CD4-positive, alpha-beta T cell treated with Interleukin-15 for 1 hour (primary cell): Measurements from ENCODE around the gene TRABD.
"Not testable (repeated sequence)": the region's sequence is repeated elsewhere in the genome, so short reads cannot be mapped to it uniquely, and the experiment has no call there.

Source experiments
- DNase-seq: peaks from one replicate; pipeline ENCODE4 v3.0.0-alpha.2; 2020

TRABD gene

DNA sequence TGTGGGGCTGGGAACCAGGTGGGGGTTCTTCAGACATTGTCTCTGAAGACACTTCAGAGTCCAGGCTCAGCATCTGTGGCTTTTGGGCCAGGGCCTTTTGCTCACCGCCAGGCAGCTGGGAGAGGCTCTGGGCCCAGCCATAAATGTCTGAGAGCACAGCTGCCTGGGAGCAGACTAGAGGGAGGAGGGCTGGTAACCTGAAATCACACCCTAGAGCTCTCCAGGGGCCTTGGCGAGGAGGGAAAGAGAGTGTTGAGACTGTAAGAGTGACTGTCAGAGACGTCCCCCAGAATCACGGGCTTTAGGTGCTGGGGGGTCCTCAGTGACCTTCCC, 4.1 kb downstream of the TRABD start:
- DNase-seq, result no peak

GRCh38 chr22:50190182-50190940, 4.6 kb downstream of the TRABD start:
- DNase-seq, result peak; percentile 92

DNA sequence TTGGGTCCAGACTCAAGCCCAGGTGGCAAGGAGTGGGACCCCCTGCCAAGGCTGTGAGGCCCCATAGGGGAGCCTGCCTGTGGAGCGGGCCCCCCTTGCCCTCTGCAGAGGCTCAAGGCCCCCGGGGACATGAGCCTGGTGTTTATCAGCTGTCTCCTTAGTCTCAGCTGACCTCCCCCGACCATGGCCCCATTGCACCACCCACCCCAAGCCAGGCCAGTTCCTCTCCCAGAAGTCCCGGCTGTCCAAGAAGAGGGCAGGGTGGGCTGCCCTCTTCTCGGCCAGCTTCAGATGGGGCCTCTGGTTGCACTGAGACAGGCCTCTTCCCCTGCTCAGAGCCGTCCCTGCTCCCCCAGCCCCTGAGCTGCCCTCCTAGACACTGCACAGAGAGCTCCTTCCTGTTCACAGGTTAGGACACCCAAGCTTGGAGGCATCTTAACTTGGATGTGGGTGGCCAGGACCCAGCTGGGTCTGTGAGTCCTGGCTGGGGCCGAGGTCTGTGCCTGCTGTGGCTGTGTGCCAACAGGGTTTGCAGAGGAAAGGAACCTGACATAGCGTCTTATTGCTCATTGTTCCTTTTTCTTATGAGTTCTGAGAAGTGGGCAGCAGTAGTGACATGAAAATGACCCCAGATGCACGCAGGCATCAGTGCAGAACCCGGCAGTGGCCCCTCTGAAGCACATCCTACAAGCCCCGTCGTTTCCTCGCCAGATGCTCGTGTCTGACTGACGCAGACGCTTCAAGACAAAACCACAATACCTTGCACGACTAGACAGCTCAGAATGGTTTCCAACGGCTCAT, 5.4 kb downstream of the TRABD start:
- peak; percentile 95 for DNase-seq

DNA sequence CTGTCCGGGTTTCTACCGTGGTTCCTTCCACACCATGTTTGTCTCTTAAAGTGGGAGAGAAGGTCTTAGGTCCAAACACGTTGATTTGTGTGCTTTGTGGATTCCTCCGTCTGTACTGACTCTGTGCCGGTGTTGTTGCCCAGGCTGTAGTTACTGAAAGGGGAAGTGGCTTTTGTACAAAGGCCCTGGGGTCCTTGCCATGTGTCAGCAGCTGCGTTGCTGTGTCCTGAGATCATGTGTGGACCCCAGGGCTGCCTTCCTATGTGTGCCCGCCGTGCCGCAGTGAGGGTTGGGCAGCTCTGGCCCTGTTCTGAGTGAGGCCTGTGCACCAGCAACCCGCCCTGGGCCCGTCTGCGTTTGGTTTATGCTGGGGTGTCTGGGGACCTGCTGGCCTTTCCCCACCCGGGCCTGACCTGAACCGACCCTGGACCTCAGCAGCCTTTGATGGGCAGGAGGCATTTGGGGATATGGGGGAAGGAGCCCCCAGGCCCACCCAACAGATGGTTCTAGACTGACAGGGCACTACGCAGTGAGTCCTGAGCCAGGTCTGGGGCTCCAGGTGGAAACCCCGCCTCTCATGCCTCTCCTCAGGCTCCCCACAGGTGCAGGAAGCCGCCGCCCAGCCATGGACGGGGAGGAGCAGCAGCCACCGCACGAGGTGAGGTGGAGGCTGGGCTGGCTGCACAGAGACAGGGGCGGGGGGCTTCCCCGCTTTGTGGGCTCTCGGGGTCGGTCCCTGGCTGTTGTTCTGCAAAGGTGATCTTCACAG, 6.9 kb downstream of the TRABD start:
- peak; percentile 77 for DNase-seq

GRCh38 chr22:50193621-50194020, 7.9 kb downstream of the TRABD start:
- no peak for DNase-seq

GRCh38 chr22:50194037-50194805, 8.5 kb downstream of the TRABD start:
- no peak for DNase-seq

GRCh38 chr22:50196256-50196655, 10.5 kb downstream of the TRABD start:
- DNase-seq, result no peak

GRCh38 chr22:50197000-50197800, 11.5 kb downstream of the TRABD start:
- no peak for DNase-seq

DNA sequence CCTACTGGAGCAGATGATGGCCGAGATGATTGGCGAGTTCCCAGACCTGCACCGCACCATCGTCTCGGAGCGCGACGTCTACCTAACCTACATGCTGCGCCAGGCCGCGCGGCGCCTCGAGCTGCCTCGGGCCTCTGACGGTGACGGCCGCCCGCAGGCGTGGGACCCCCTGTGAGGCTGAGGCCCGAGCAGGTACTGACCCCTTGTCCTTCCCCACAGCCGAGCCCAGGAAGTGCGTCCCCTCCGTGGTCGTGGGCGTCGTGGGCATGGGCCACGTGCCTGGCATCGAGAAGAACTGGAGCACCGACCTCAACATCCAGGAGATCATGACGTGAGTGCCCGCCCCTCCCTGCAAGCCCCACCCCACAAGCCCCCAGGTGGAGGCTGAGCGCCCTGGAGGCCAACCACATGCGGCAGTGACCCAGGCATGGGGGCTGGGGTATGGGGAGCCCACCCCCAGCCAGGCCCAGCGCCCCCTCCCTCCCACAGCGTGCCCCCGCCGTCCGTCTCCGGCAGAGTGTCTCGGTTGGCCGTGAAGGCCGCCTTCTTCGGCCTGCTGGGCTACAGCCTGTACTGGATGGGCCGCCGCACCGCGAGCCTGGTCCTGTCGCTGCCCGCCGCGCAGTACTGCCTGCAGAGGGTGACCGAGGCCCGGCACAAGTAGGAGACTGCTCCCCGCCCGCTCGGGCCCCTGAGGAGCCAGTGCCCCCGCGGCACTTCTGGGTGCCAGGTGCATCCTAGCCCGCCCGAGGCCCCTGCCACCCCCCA, 12.3 kb downstream of the TRABD start:
- DNase-seq, result no peak

- no peak for DNase-seq
These were observed 12.9 kb downstream of the TRABD start for GRCh38 chr22:50198624-50199017.

DNA sequence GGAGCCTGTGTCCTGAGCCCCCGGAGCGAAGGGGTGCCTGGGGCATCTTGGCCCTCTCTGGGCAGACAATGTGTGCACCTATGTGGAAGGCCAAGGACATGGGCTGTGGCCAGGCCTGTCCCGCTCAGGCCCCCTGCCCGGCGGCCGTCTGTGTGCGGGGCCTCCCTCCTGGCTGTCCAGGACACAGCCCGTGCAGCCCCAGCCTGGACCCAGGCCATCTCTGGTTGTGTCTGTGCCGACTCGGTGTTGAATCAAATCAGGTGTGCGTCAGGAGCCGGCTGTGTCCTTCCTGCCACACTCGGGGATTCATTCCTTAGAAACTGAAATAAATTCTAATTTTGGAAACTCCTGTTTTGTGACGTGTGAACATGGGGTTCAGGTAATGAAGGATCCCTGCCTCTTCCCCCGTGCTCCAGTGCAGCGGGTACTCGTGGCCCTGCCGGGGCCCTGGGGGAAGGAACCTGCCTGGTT, 13.6 kb downstream of the TRABD start:
- no peak for DNase-seq

GRCh38 chr22:50199829-50200460, 14.2 kb downstream of the TRABD start:
- DNase-seq, result no peak

DNA sequence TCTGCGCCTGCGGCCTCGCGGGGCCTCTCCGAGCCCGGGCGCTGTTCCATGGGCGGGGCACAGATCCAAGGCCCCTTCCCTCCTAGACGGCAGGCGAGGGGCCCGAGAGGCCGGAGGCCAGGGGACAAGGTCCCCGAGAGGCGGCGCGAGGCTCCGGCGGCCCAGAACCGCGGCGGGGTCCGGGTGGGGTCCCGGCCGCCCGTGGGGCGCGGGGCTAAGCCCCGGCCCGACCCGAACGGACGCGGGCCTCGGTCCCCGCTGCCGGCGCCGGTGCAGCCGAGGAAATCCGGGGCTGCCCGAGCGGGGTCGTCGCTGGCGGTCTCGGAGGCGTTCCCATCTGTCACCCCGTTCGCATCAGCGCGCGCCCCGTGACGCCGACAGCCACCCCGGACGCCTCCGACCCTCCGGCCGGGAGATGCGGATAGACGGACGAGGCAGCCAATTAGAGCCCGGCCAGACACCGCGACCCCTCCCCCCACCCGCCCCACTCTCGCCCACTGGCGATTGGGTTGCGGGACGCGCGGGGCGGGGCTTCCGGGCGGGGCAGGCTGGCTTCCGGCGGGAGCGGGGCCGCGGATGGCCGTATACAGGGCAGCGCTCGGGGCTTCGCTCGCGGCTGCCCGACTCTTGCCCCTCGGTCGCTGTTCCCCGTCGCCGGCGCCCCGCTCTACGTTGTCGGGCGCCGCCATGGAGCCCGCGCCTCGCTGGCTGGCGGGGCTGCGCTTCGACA, 14.9 kb downstream of the TRABD start, which contains the start of gene SELENOO:
Gene SELENOO, plus strand, starts transcription at position 551 of the 730 bp plus-strand sequence. Its CDS starts 26 bp downstream, at position 577.
- peak; percentile 92 for DNase-seq

DNA sequence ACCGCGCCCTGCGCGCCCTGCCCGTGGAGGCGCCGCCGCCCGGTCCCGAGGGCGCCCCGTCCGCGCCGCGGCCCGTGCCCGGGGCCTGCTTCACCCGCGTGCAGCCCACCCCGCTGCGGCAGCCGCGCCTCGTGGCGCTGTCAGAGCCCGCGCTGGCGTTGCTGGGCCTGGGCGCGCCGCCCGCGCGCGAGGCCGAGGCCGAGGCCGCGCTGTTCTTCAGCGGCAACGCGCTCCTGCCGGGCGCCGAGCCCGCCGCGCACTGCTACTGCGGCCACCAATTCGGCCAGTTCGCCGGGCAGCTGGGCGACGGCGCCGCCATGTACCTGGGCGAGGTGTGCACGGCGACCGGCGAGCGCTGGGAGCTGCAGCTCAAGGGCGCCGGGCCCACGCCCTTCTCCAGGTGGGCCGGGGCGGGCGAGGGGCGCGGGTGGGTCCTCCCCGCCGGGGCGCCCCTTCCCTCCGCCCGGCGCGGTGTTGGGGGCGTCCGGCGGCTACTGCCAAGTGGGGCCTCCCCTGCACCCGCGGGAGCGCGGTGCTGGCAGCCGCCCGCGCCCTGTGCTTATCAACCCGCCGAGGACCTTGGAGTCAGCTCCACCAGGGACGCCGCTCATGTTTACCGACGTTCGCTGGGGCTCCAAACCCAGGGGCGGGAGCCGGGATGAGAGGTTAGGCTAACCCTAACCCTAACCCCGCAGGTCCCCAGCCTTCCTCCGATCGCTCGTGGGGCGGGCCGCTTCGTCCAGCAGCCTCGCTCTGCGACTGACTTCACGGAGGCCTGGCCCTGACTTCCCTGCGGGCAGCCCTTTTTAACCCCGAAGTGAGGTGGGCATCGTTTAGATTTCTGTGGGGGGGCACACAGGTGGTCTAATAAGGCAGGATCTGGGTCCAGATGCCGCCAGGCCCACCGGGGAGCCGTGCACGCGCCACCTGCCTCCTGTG, 15.7 kb downstream of the TRABD start:
- no peak for DNase-seq

DNA sequence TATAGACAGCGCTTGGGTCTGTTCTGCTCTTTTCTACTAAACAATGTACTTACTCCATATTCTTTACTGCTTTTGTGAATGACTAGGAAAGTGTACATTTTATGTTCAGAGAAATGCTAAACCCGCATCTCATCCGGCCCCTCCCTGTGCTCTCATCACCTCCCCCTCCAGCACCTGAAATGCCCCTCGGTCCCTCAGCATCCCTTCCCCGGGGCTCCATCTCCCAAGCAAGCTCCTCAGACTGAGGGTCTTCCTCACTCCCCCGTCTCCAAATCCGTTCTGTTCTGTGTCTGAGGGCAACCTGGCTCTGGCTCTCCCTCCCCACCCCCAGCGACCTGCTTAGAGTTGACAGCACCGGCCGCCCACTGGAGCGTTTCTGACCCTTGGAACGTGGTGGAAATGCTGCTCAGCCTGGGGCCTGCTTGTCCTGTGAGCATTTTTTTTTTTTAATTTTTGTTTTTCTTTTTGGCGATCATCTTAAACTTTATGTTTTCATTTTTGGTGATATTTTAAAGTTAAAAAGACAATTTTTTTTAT, 16.5 kb downstream of the TRABD start:
- no peak for DNase-seq

GRCh38 chr22:50203288-50203687, 17.6 kb downstream of the TRABD start:
- no peak for DNase-seq

- no peak for DNase-seq
These were observed 18.9 kb downstream of the TRABD start for GRCh38 chr22:50204571-50204970.

DNA sequence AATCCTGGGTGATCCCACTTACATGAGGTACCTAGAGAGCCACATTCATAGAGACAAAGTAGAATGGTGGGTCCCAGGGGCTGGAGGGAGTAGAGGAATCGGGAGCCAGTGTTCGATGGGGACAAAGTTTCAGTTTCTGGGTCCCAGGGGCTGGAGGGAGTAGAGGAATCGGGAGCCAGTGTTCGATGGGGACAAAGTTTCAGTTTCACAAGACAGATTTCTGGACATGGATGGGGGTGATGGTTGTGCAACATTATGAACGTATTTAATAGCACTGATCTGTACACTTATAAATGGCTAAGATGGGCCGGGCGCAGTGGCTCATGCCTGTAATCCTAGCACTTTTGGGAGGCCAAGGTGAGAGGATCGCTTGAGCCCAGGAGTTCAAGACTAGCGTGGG, 19.3 kb downstream of the TRABD start:
- DNase-seq, result not testable (repeated sequence)
